Parathyroid adenoma (tissue), 2 donors: ENCODE results near the gene SELENOF.
"Not testable (repeated sequence)": the region's sequence is repeated elsewhere in the genome, so short reads cannot be mapped to it uniquely, and the experiment has no call there.

ENCODE experiments used
- H2AFZ ChIP-seq: fragments of 300-600 bp; sonication (generic); one replicate; pipeline ENCODE4 v1.7.0; 2017; ENCODE audit warnings: antibody characterized with exemption, mild to moderate bottlenecking
- H3K27ac ChIP-seq: fragments of 300-600 bp; sonication (generic); one replicate; pipeline ENCODE4 v1.7.0; 2017
- H3K27me3 ChIP-seq: fragments of 300-600 bp; sonication (generic); one replicate; pipeline ENCODE4 v1.7.0; 2017; ENCODE audit warnings: low read length; ENCODE audit not compliant: control insufficient read depth, insufficient read depth
- H3K36me3 ChIP-seq: fragments of 300-600 bp; sonication (generic); one replicate; pipeline ENCODE4 v1.7.0; 2017; ENCODE audit warnings: low read length; ENCODE audit not compliant: control insufficient read depth, insufficient read depth
- H3K4me1 ChIP-seq: fragments of 300-600 bp; sonication (generic); one replicate; pipeline ENCODE4 v1.7.0; 2017; ENCODE audit warnings: control low read depth
- H3K4me2 ChIP-seq: fragments of 300-600 bp; sonication (generic); one replicate; pipeline ENCODE4 v1.7.0; 2017; ENCODE audit warnings: low read length
- H3K4me3 ChIP-seq: fragments of 300-600 bp; sonication (generic); one replicate; pipeline ENCODE4 v1.7.0; 2017; ENCODE audit warnings: low read depth, low read length
- H3K79me2 ChIP-seq: fragments of 300-600 bp; sonication (generic); one replicate; pipeline ENCODE4 v1.7.0; 2017; ENCODE audit warnings: control low read depth
- H3K9ac ChIP-seq: fragments of 300-600 bp; sonication (generic); one replicate; pipeline ENCODE4 v1.7.0; 2017; ENCODE audit warnings: mild to moderate bottlenecking
- H3K9me3 ChIP-seq: fragments of 300-600 bp; sonication (generic); one replicate; pipeline ENCODE4 v1.7.0; 2017; ENCODE audit warnings: low read length; ENCODE audit not compliant: control insufficient read depth
- TF ChIP-seq, protein P1 (sequence below): fragments of 300-600 bp; sonication (generic); IDR thresholded peaks from one replicate; pipeline ENCODE4 v1.7.0; 2017; ENCODE audit warnings: antibody characterized with exemption, mild to moderate bottlenecking
- donor health status: primary hyperparathyroidism.

SELENOF gene

GRCh38 chr1:86875722-86876121 lies 38.2 kb downstream of the SELENOF start:
- no peak overlapping the region for H3K9ac ChIP-seq
- no peak overlapping the region for H3K4me3 ChIP-seq
- H3K27ac ChIP-seq = no peak overlapping the region
- H3K4me2 ChIP-seq = no peak overlapping the region
- H2AFZ ChIP-seq = no peak overlapping the region
- H3K79me2 ChIP-seq = no peaks in the 10 kb centered on the region
- no peaks in the 10 kb centered on the region for H3K9me3 ChIP-seq
- peaks cover 3% of the 10 kb centered on the region for H3K36me3 ChIP-seq
- H3K27me3 ChIP-seq = no peaks in the 10 kb centered on the region
- TF ChIP-seq, protein P1, sequence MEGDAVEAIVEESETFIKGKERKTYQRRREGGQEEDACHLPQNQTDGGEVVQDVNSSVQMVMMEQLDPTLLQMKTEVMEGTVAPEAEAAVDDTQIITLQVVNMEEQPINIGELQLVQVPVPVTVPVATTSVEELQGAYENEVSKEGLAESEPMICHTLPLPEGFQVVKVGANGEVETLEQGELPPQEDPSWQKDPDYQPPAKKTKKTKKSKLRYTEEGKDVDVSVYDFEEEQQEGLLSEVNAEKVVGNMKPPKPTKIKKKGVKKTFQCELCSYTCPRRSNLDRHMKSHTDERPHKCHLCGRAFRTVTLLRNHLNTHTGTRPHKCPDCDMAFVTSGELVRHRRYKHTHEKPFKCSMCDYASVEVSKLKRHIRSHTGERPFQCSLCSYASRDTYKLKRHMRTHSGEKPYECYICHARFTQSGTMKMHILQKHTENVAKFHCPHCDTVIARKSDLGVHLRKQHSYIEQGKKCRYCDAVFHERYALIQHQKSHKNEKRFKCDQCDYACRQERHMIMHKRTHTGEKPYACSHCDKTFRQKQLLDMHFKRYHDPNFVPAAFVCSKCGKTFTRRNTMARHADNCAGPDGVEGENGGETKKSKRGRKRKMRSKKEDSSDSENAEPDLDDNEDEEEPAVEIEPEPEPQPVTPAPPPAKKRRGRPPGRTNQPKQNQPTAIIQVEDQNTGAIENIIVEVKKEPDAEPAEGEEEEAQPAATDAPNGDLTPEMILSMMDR = no peak
- no peaks in the 10 kb centered on the region for H3K4me1 ChIP-seq

DNA sequence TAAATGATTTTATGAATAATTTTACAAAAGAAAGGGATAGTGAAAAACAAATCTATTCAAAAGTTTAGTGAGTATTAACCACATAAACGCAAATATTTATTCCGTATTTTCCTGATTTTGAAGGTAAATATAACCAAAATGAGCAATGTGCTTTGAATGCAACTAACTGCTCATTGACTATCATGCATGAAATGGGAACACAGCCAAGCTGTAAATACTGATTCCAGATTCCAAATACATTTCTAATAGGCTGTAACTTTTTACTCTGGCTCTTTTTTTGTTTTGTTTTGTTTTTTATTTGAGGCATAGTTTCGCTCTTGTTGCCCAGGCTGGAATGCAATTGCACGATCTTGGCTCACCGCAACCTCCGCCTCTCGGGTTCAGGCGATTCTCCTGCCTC lies 41.8 kb downstream of the SELENOF start:
- TF ChIP-seq, protein P1 = no peak
- H3K9ac ChIP-seq = no peak overlapping the region
- H2AFZ ChIP-seq = no peak overlapping the region
- H3K79me2 ChIP-seq = no peaks in the 10 kb centered on the region
- no peak overlapping the region for H3K4me2 ChIP-seq
- no peaks in the 10 kb centered on the region for H3K27me3 ChIP-seq
- H3K9me3 ChIP-seq = no peaks in the 10 kb centered on the region
- H3K27ac ChIP-seq = no peak overlapping the region
- no peaks in the 10 kb centered on the region for H3K4me1 ChIP-seq
- no peak overlapping the region for H3K4me3 ChIP-seq
- no peaks in the 10 kb centered on the region for H3K36me3 ChIP-seq

- Histone ChIP-seq H3K4me1 (no peaks in the 10 kb centered on the region), H3K4me2 (no peak overlapping the region), H3K27ac (no peak overlapping the region), H3K27me3 (no peaks in the 10 kb centered on the region), H2AFZ (no peak overlapping the region), H3K36me3 (no peaks in the 10 kb centered on the region), H3K9ac (no peak overlapping the region), H3K79me2 (no peaks in the 10 kb centered on the region), H3K4me3 (no peak overlapping the region), H3K9me3 (no peaks in the 10 kb centered on the region)
- TF ChIP-seq, protein P1 = no peak
These were observed 42.9 kb downstream of the SELENOF start for GRCh38 chr1:86871001-86871400.

- no peaks in the 10 kb centered on the region for H3K36me3 ChIP-seq
- H2AFZ ChIP-seq = no peak overlapping the region
- H3K27ac ChIP-seq = no peak overlapping the region
These were observed 45.4 kb downstream of the SELENOF start for GRCh38 chr1:86868477-86868876.

GRCh38 chr1:86867278-86867677 lies 46.6 kb downstream of the SELENOF start:
- H3K27ac ChIP-seq, H3K4me3 ChIP-seq, H3K4me1 ChIP-seq, H3K79me2 ChIP-seq, H2AFZ ChIP-seq, H3K4me2 ChIP-seq, H3K9ac ChIP-seq, H3K36me3 ChIP-seq, H3K9me3 ChIP-seq, H3K27me3 ChIP-seq: not testable (repeated sequence)

More at GRCh38 chr1:86868477-86868876, 45.4 kb downstream of the SELENOF start:
- H3K9ac ChIP-seq = no peak overlapping the region
- H3K4me2 ChIP-seq = no peak overlapping the region
- TF ChIP-seq, protein P1 = no peak
- no peaks in the 10 kb centered on the region for H3K79me2 ChIP-seq
- H3K4me1 ChIP-seq = no peaks in the 10 kb centered on the region
- no peaks in the 10 kb centered on the region for H3K9me3 ChIP-seq
- no peaks in the 10 kb centered on the region for H3K27me3 ChIP-seq
- no peak overlapping the region for H3K4me3 ChIP-seq
